Cerebellar nuclear complex (tissue), 1 donor: ENCODE measurements around the gene DUOX1.

ENCODE experiments used
- DNase-seq, 2 experiments: peaks; one replicate each; lab custom pipeline; 2025; lab: John Stamatoyannopoulos, UW

DUOX1 gene

DNA sequence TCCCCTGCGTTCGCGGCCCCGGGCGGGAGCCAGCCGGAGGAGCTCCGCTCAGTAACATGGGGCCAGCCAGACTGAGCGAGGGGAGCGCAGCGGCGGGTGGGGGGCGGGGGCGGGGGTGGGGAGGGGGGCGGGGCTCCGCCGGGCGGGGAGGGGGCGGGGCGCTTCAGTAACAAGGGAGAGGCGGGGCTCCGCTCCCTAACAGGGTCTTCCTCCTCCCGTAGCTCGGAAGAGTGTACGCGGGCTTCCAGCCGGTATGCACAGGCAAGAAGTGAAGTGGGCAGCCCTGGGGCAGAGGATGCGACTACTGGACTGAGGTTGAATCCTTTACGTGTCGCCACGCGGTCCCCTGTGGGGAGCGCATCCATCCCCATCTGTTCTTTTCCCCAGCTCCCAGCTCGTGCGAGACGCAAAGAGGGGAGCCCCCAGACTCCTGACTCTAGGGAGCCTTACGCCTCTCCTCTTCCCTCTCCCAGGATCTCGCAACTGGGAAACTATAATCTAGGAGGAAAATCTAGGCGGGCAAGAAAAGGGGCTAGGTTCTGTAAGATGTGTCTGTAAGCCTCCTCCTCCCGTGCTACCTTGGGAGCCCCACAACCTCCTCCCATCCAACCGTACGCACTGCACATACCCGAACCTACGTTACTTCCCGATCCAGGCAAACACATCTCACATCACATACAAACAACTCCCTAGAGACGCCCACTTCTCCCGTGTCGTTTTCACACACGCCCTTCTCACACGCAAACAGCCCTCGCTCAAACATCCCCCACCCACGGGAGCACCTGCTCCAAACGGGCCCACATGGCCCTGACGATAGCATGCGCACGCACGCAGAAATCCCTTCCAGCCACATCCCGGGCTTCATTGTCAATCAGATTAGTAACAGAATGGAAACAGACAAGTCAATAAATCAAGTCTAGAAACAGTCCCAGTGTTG is 58.4 kb downstream of the DUOX1 start, which contains the start of gene SHF:
TSS of gene SHF (minus strand) at position 73 of the 937 bp plus-strand sequence. CDS start at position 58, 15 bp downstream.
- DNase-seq, result peak in 1 of 2 experiments; percentile 38

DNA sequence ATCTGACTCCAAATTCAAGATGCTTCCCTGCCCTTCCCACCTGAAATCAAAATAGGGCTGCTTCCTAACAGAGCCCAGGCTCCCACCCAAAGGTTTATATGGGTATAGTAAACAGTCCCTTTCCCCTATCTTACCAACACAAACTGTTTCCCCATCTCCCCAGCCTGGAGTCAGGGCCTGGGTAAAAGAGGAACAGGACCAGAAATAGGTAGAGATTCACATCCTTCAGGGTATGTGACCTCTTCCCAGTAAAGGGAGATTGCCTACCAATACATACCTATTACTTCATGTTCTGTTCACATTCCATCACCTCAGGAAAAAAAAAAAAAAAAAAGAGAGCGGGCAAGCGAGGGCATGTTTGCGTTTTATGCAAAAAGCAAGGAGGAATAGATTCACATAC is 67.7 kb downstream of the DUOX1 start:
- no peak for DNase-seq

DNA sequence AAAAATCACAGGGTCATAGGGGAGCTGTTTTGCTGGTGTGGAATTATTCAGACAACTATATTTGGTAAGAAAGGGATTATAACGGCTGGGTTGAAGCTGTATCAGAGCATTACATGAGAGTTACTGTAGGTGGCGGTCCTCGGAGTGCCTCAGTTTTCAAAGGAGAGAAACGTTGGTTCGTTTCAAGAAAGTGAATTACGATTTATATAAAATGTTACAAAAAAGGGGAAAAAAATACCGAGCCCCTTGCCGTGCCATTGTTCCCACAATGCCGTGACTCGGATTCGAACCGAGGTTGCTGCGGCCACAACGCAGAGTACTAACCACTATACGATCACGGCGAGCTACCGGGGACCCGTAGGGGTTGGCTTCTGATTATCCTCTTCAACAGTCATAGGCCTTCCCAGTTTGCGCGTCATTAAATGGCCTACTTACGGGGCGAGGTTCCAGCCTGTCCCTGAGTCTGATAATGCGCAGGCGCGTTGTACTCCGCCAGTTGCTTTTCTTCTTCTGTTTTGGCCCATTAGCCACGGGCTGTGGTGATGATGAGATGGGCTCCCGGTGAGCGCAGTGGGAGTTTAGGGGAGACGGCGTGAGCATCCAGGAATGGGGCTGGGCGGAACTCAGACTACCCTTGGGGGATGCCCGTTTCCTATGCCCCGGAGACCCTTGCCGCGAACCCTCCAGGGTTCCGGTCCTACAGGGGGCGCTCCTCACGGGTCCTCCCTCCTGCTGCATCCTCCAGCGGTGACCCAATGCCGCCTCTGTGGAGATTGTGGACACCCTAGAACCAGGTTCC is 68.7 kb downstream of the DUOX1 start:
- DNase-seq, result peak; percentile 59 to 91

DNA sequence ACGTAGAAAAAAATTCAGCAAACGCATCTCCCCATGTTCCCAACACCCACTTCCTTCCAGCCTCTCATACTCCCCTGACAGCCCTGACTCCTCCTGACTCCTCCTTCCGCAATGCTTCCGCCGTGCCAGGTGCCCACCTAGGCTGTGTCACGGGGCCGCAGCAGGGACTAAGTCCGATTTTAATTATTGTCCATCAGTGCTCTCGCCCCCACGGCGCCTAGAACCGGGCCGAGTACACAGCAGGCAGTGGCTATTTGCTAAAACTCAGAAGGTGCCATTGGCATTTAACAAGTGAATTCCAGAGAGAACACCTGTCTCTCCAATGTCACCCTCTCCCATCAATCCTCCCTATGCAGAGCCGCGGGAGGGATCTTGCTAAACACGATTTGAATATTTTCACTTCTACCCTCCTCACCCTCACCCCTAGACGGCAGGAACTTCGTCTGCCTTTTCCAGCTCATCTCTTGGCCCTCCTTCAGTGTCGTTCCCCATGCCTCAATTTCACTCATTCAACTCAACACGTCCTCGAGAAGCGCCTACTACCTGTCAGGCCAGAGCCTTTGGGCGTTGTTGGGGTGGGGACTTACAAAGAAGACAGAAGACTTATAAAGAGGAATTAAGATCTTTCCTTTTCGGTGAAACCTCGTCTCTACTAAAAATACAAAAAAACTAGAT is 69.5 kb downstream of the DUOX1 start:
- peak in 1 of 2 experiments; percentile 32 for DNase-seq

DNA sequence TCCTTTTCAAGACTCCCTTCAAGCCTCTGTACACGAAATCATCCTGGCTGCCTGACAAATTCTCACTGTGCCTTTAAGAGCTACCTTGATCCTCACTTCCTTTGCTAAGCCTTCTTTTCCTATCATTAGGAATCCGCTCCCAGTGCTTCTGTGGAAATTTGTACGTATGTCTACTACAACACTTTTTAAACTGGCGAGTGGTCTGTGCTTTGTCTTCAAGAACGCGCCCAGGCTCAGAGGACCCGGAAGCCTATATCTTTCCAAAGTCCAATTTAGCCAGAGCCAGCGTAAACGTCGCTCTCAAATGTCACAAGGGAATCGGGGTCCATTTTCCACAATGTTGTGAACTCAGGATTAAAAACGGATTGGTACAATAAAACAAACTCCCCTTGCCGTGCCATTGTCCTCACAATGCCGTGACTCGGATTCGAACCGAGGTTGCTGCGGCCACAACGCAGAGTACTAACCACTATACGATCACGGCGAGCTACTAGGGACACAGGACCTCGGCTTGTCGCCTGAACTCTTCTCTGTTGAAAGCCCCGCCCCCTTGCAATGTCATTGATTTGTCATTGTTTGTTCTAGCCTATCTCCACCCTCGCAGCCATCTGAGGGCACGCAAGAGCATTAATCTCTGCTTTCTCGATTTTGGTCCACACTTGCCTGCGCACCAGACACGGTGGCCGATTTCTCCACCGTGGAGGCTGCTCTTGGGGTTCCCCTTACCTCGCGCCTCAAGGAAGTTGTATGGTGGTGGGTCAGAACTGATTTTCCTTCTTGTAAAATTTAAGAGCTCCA is 70.4 kb downstream of the DUOX1 start:
- DNase-seq, result peak; percentile 91 to 92

DNA sequence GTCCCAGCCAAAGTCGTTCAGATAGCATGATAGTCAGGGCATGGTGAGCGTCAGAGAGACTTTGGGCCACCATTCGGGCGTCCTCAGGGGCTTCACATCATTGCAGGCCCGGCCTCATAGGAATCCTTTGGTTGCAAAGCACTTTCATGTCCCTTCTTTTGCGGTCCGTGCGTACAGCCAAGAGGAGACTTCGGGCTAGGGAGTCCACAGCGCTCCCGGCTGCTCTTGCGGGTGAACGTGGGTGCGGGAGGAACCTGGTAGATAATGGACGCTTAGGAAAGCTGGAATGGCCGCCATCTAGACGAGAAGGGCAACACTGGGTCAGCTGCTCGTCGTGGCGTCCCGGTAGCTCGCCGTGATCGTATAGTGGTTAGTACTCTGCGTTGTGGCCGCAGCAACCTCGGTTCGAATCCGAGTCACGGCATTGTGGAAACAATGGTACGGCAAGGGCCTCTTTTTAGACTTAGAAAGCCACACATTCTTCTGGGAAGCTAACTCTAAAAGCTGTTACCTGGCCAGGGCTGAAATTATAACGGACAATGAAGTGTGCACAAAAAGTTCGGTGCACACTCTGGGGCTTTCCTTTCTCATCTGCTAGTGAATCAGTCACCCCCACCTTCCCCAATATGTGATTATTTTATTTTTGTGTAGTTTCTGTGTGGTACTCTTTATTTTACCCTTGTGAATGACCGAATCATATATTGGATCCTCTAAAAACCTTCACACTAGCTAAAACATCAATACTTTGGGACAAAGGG is 71.2 kb downstream of the DUOX1 start:
- peak in 1 of 2 experiments; percentile 38 for DNase-seq

DNA sequence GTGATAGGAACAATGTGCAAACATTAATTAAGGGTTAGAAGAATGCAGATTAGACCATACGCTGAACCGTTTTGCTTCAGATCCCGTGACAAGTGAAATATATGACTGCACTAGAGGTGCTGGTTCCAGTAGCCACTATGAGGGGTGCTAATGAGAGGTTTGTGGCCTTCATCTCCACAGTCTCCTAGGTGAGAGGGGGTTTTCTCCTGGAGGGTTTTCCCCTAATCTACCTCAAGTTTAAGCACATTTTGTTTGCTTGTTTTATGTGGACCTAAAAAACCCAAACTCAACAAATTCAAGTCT is 71.7 kb downstream of the DUOX1 start:
- DNase-seq, result no peak

DNA sequence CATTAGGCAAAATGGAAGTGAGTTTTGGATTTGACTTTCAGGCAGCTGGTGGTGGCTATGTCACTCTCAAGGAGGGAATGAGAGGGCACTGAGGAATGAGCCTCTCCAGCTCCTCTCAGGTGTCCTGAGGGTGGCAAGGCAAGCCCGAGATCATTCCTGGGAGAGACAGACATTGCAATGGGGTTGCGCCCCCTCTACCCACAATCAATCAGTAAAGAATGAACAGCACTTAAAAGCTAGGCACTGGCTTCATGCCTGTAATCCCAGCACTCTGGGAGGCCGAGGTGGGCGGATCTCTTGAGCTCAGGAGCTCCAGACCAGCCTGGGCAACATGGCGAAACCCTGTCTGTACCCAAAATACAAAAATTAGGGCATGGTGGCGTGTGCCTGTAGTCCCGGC is 72.1 kb downstream of the DUOX1 start:
- no peak for DNase-seq

DNA sequence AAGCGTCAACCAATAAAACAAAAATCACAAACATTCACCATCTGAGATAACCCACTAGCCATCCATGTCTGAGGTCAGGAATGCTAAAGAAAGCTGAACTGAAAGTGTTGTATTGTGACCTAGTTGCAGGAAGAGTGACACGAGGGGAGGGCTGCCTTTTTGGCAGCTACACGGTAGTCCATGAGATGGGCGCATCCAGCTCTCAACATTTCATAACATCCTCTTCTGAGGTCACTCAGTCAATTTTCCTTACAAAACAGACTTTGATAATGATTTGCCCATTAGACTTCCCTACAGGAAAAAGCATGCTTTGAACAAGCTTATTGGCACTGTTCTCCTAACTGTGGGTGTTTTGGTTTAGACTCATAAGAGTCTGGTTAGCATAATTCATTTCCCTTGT is 73.4 kb downstream of the DUOX1 start:
- no peak for DNase-seq

DNA sequence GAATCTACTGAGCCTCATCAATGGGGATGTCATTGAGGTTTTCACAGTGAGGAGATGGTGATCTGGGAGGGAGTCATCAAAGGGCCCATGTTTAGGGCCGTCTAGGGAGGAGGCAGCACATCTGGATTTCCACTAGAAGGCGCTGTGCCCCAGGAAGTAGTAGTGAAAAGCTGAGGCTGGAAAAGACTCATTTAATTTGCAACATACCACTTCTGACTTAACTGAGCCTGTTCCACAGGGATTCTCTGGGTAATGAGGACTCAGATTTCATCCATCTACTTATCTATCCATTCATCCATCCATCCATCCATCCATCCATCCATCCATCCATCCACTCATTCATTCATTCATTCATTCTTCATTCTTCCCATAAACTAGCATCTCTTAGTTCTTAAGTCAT is 75.4 kb downstream of the DUOX1 start:
- DNase-seq, result no peak

DNA sequence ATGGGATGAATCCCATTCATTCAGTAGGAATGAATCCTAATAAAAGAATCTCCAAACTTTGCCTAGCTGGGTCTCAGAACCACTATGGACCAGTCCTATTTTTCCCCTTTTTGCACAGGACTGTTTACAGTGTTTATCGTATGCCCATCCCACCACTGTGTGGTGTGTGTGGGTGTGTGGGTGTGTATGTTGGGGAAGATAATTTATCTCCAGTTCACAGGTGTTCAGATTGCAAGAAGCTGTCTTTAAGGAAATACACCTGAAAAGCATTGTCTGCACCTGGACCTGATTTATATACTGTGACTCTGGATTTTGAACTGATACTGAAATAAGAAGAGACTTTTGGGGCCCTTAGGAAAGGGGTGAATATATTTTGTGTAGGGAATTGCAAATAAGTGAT is 82.7 kb downstream of the DUOX1 start:
- DNase-seq, result no peak
